Inferior parietal cortex (tissue), 1 donor: ENCODE data around the gene NBPF1.
"Not testable (repeated sequence)": the region's sequence is repeated elsewhere in the genome, so short reads cannot be mapped to it uniquely, and the experiment has no call there.

Experiments used
- DNase-seq: peaks from one replicate; pipeline ENCODE4 v3.0.0-alpha.2; 2016; ENCODE audit errors: extremely low spot score

The NBPF1 gene

GRCh38 chr1:16621681-16622315, 8.4 kb upstream of the NBPF1 start:
- not testable (repeated sequence) for DNase-seq

- no peak for DNase-seq
Measured at GRCh38 chr1:16621300-16621658, 7.9 kb upstream of the NBPF1 start.

- DNase-seq: not testable (repeated sequence)
Measured at GRCh38 chr1:16619803-16620501, 6.6 kb upstream of the NBPF1 start.

DNA sequence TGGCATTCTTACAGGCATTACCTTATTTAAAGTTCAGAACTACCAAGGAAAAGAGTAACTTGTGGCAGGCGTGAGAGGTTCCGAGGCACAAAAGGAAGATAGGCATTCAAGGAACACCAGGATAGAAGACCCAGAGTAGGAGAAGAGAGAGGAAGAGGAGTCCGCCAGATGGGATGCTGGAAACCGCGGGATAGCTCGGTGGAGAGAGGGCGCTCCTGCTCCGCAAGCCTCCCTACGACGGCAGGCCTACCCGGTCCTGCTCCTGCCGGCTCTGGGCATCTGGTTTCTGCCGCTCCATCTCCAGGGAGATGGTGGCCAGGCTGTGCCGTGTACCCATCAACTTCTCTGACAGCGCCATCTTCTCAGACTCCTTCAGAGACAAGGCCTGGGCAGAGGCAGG, 5.4 kb upstream of the NBPF1 start:
- DNase-seq: no peak

DNA sequence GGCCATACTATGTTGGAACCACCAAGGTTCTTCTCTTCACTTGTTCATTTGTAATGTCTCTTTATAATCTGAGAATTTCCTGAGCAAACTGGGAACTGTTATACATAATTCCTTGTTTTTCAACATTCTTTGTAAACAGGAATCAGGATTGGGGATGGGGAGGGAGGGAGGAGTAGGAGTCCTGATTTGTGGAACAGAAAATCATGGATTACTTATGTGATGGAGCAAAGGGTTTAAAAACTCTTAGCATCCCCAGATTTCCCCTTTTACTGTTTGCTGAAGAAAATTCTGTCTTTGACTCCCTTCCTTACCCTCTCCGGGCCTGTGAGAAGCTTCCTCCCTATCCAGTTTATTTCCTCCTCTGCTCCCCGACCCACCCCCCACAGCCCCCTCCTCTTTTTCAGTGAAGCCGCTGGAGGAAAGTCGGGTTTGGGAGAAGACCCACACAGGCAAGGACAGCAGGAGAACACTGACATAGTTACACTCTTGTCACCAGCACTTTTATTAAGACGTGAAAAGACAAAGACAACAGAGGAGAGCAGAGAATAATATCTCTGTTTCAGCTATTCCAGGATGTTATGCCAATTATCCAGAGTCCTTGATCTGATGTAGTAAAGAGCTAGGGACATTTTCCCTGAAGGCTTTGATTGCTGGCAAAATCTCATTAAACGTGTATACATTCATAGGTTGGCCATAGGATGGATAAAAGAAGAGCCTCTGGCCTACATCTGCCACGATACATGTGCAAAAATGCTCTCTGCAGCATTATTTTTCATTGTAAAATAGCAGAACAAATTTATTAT, 4.6 kb upstream of the NBPF1 start:
- no peak for DNase-seq

GRCh38 chr1:16617114-16617631, 3.8 kb upstream of the NBPF1 start:
- no peak for DNase-seq

DNA sequence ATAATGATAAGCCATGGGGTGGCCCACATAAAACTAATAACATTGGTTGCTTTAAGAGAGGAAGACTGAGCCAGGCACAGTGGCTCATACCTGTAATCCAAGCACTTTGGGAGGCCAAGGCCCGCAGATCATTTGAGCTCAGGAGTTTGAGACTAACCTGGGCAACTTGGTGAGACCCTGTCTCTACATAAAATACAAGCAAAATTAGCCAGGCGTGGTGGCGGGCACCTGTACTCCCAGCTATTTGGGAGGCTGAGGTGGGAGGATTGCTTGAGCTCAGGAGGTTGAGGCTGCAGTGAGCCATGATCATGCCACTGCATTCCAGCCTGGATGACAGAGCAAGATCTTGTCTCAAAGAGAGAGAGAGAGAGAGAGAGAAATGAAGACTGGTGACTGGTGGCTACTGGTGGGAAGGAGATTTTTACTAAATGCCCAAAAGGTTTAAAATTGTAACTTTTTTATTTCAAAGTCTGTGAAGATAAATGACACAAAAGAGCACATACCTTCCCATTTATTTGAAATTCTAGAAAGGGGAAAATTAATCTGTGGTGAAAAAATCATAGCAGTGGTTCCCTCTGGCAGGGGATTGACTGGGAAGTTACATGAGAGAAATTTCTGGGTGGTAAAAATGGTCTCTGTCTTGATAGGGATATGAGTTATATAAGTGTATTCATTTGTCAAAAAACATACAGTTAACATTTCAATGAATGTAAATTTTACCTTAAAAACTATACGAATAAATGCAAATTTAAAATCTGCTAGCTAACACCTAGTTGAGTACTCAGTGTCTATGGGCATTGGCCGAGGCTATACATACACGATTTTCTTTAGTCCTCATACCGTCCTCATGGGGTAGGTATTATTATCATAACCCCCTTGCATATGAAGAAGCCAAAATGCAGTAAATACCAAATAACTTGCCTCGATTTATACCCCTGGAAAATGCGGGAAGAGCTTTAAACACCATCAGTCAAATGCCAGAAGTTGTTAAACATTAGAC, 2.2 kb upstream of the NBPF1 start:
- no peak for DNase-seq

DNA sequence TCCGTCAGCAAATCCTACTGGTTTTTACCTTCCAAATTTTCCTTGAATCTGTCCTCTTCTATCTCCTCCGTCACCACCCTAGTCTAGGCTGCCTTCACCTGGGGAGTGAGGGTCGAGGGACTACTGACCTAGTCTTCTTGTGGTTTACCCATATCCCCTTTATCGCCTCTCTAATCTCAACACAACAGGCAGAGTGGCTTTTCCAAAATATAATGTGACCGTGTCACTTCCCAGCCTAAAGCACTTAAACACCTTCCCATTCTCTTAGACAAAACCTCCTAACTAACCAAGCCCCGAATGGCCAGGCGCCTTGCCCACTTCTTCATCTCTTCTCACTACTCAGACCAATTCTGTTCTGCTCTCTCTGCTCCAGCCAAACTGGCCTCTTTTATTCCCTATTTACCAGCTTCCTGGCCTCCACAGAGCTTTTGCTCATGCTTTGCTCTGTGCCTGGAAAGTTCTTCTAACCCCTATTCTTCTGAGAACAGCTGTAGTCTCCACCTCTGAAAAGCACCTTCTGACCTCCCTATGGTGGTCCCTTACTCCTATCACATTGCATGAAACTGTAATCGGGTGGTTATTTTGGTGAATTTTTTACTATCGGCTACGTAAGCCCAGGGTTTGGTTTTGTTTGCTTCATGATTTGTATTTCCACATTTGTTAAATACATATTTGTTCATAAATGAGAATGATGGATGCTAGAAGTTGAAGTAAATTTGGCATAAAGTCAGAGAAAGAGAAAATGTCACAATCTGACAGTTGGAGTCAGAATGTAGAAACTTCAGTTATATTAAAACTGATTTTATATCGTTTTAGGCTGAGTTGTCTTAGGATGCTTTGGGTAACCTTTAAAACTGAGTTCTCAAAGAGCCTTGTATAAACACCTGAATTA, 1.2 kb upstream of the NBPF1 start:
- DNase-seq: no peak

- DNase-seq: peak; percentile 81
Measured at GRCh38 chr1:16612332-16613172, 812 bp downstream of the NBPF1 start.

- DNase-seq: not testable (repeated sequence)
Measured at GRCh38 chr1:16611981-16612331, 1.4 kb downstream of the NBPF1 start.

GRCh38 chr1:16611164-16611563, 2.2 kb downstream of the NBPF1 start:
- not testable (repeated sequence) for DNase-seq

GRCh38 chr1:16610553-16610952, 2.8 kb downstream of the NBPF1 start:
- not testable (repeated sequence) for DNase-seq

- not testable (repeated sequence) for DNase-seq
Measured at GRCh38 chr1:16609761-16610160, 3.6 kb downstream of the NBPF1 start.

- DNase-seq: no peak
Measured at GRCh38 chr1:16608838-16609560, 4.4 kb downstream of the NBPF1 start.

DNA sequence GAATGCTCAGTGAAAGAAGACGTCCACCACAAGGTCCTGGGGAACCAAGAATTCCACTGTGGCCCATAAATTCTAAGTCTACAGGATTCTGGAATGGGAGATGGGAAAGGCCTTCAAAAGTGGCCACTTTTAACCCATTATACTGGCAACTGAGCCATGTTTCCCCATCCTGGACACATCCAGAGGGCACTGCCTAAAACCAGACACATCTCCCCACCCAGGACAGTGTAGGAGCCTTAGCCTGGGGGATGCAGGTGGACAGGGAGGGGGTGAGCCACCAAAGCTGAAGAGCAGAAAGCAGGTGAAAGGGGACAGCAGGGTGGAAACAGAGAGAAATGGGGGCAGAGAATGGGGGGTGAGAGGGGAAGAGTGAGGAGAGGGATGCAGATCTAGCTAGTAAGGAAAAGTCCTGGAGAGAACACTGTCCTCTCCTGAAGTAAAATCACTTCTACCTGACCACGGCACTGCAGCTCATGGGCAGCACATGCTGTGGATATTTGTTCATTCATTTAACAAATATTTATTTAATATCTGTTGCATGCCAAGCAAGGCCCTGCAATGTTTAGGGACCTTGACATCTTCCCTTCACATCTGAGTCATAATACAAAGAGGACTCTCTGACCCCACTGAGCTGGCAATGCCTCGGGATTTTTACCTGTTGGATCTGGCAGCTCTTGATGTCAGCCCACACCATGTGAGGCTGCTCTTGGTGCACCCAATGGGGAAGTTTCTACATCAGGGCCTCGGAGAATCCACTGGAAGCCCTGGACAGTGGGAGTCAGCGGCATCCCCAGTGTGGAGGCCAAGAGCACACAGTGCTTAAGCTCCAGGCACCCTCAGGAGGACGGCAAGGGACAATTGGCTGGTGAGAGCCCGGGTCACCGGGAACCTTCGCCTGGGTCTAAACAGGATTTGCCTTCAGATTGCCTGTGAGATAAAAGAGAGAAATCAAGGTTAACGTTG, 5.2 kb downstream of the NBPF1 start:
- DNase-seq: not testable (repeated sequence)

GRCh38 chr1:16607433-16607851, 5.9 kb downstream of the NBPF1 start:
- no peak for DNase-seq

GRCh38 chr1:16606666-16607432, 6.5 kb downstream of the NBPF1 start:
- not testable (repeated sequence) for DNase-seq
